ENCODE results near the gene DMPK. TPM values are rescaled to one million over a fixed set of nuclear protein-coding genes. Genes with fewer than 3 reads are reported as not detected.

DMPK gene
- total RNA-seq, 1 experiment from 2014 or later: 10.6 TPM

GRCh38 chr19:45785781-45786532, 3.7 kb upstream of the DMPK start:
- no peaks in the 10 kb centered on the region for H3K27me3 ChIP-seq (replicated peaks)
- H3K4me1 ChIP-seq (replicated peaks): peaks cover 24% of the 10 kb centered on the region
- H3K9me3 ChIP-seq (replicated peaks): no peaks in the 10 kb centered on the region
- no peak overlapping the region for H3K27ac ChIP-seq
- H3K4me3 ChIP-seq: no peak overlapping the region
- peaks cover 76% of the 10 kb centered on the region for H3K36me3 ChIP-seq
- no peak for DNase-seq (ENCODE audit: low read depth in 1 of 2, low spot score in 2 of 2)

- Histone ChIP-seq H3K4me1 (replicated peaks) (peaks cover 24% of the 10 kb centered on the region), H3K36me3 (peaks cover 68% of the 10 kb centered on the region), H3K9me3 (replicated peaks) (no peaks in the 10 kb centered on the region), H3K27ac (no peak overlapping the region), H3K27me3 (replicated peaks) (no peaks in the 10 kb centered on the region), H3K4me3 (no peak overlapping the region)
- no peak for DNase-seq (ENCODE audit: low read depth in 1 of 2, low spot score in 2 of 2)
Observed at GRCh38 chr19:45785097-45785496, 2.8 kb upstream of the DMPK start.

GRCh38 chr19:45784096-45784495, 1.8 kb upstream of the DMPK start:
- H3K4me1 ChIP-seq (replicated peaks): peaks cover 24% of the 10 kb centered on the region
- H3K27ac ChIP-seq: no peak overlapping the region
- no peak overlapping the region for H3K4me3 ChIP-seq
- no peaks in the 10 kb centered on the region for H3K27me3 ChIP-seq (replicated peaks)
- no peaks in the 10 kb centered on the region for H3K9me3 ChIP-seq (replicated peaks)
- H3K36me3 ChIP-seq: peaks cover 62% of the 10 kb centered on the region
- no peak for DNase-seq (ENCODE audit: low read depth in 1 of 2, low spot score in 2 of 2)

- H3K9me3 ChIP-seq (replicated peaks): no peaks in the 10 kb centered on the region
- peaks cover 61% of the 10 kb centered on the region for H3K36me3 ChIP-seq
- H3K4me1 ChIP-seq (replicated peaks): peaks cover 24% of the 10 kb centered on the region
- peak overlapping the region; percentile 34 for H3K27ac ChIP-seq
- H3K4me3 ChIP-seq: no peak overlapping the region
- no peaks in the 10 kb centered on the region for H3K27me3 ChIP-seq (replicated peaks)
- DNase-seq (ENCODE audit: low read depth in 1 of 2, low spot score in 2 of 2): peak; percentile 52 to 53
Observed at GRCh38 chr19:45782820-45783785, 813 bp upstream of the DMPK start.

- Histone ChIP-seq H3K9me3 (replicated peaks) (no peaks in the 10 kb centered on the region), H3K4me1 (replicated peaks) (peaks cover 24% of the 10 kb centered on the region), H3K27me3 (replicated peaks) (no peaks in the 10 kb centered on the region), H3K36me3 (peaks cover 63% of the 10 kb centered on the region), H3K27ac (no peak overlapping the region), H3K4me3 (no peak overlapping the region)
- peak in 1 of 2 experiments; percentile 44 for DNase-seq (ENCODE audit: low read depth in 1 of 2, low spot score in 2 of 2)
Observed at GRCh38 chr19:45781214-45782161, 802 bp downstream of the DMPK start.

GRCh38 chr19:45780448-45781213, 1.7 kb downstream of the DMPK start:
- no peak overlapping the region for H3K27ac ChIP-seq
- H3K27me3 ChIP-seq (replicated peaks): no peaks in the 10 kb centered on the region
- no peak for DNase-seq (ENCODE audit: low read depth in 1 of 2, low spot score in 2 of 2)
- peaks cover 57% of the 10 kb centered on the region for H3K36me3 ChIP-seq
- H3K4me1 ChIP-seq (replicated peaks): peaks cover 24% of the 10 kb centered on the region
- H3K4me3 ChIP-seq: no peak overlapping the region
- no peaks in the 10 kb centered on the region for H3K9me3 ChIP-seq (replicated peaks)

GRCh38 chr19:45780146-45780447, 2.2 kb downstream of the DMPK start:
- H3K27me3 ChIP-seq (replicated peaks): no peaks in the 10 kb centered on the region
- H3K36me3 ChIP-seq: peaks cover 52% of the 10 kb centered on the region
- H3K27ac ChIP-seq: no peak overlapping the region
- no peak overlapping the region for H3K4me3 ChIP-seq
- DNase-seq (ENCODE audit: low read depth in 1 of 2, low spot score in 2 of 2): no peak
- H3K9me3 ChIP-seq (replicated peaks): no peaks in the 10 kb centered on the region
- peaks cover 24% of the 10 kb centered on the region for H3K4me1 ChIP-seq (replicated peaks)

- Histone ChIP-seq H3K36me3 (peaks cover 52% of the 10 kb centered on the region), H3K4me1 (replicated peaks) (peaks cover 24% of the 10 kb centered on the region), H3K27me3 (replicated peaks) (no peaks in the 10 kb centered on the region), H3K9me3 (replicated peaks) (no peaks in the 10 kb centered on the region), H3K4me3 (no peak overlapping the region), H3K27ac (no peak overlapping the region)
- no peak for DNase-seq (ENCODE audit: low read depth in 1 of 2, low spot score in 2 of 2)
Observed at GRCh38 chr19:45779231-45780145, 2.8 kb downstream of the DMPK start.

- H3K4me3 ChIP-seq: no peak overlapping the region
- no peaks in the 10 kb centered on the region for H3K27me3 ChIP-seq (replicated peaks)
- no peak for DNase-seq (ENCODE audit: low read depth in 1 of 2, low spot score in 2 of 2)
- peaks cover 51% of the 10 kb centered on the region for H3K36me3 ChIP-seq
- no peaks in the 10 kb centered on the region for H3K9me3 ChIP-seq (replicated peaks)
- no peak overlapping the region for H3K27ac ChIP-seq
- H3K4me1 ChIP-seq (replicated peaks): peaks cover 16% of the 10 kb centered on the region
Observed at GRCh38 chr19:45778010-45778661, 4.2 kb downstream of the DMPK start.

GRCh38 chr19:45777395-45777961, 4.8 kb downstream of the DMPK start:
- Histone ChIP-seq H3K36me3 (peaks cover 55% of the 10 kb centered on the region), H3K4me3 (no peak overlapping the region), H3K27me3 (replicated peaks) (no peaks in the 10 kb centered on the region), H3K9me3 (replicated peaks) (no peaks in the 10 kb centered on the region), H3K4me1 (replicated peaks) (peaks cover 11% of the 10 kb centered on the region), H3K27ac (no peak overlapping the region)
- DNase-seq (ENCODE audit: low read depth in 1 of 2, low spot score in 2 of 2): no peak

- no peak overlapping the region for H3K4me3 ChIP-seq
- H3K27me3 ChIP-seq (replicated peaks): no peaks in the 10 kb centered on the region
- no peak overlapping the region for H3K27ac ChIP-seq
- DNase-seq (ENCODE audit: low read depth in 1 of 2, low spot score in 2 of 2): no peak
- no peaks in the 10 kb centered on the region for H3K9me3 ChIP-seq (replicated peaks)
- peaks cover 68% of the 10 kb centered on the region for H3K36me3 ChIP-seq
- peaks cover 12% of the 10 kb centered on the region for H3K4me1 ChIP-seq (replicated peaks)
Observed at GRCh38 chr19:45774765-45775164, 7.5 kb downstream of the DMPK start.

Measured in SJSA1 (cell line).